Bone marrow (tissue), 2 donors: ENCODE measurements around the gene GSX1.
"Not testable (repeated sequence)": the region's sequence is repeated elsewhere in the genome, so short reads cannot be mapped to it uniquely, and the experiment has no call there.

Source experiments
- DNase-seq, 2 donors: peaks; one replicate each; lab custom pipeline; 2025; lab: John Stamatoyannopoulos, UW

GSX1 gene

GRCh38 chr13:27792393-27793218 lies at the start of gene GSX1:
Gene GSX1, plus strand, starts transcription at chr13:27792483. Its CDS starts 208 bp downstream, at chr13:27792691.
- no peak for DNase-seq

GRCh38 chr13:27744801-27745200 lies 47.5 kb upstream of the GSX1 start:
- no peak for DNase-seq

GRCh38 chr13:27745301-27745700 lies 47.0 kb upstream of the GSX1 start:
- no peak for DNase-seq

DNA sequence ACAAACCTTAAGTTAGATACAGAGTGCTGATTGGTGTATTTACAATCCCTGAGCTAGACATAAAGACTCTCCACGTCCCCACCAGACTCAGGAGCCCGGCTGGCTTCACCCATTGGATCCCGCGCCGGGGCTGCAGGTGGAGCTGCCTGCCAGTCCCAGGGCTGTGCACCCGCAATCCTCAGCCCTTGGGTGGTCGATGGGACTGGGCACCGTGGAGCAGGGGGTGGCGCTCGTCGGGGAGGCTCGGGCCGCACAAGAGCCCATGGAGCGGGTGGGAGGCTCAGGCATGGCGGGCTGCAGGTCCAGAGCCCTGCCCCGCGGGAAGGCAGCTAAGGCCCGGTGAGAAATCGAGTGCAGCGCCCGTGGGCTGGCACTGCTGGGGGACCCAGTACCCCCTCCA lies 44.1 kb upstream of the GSX1 start:
- not testable (repeated sequence) for DNase-seq

GRCh38 chr13:27751953-27752532 lies 40.2 kb upstream of the GSX1 start:
- no peak for DNase-seq

GRCh38 chr13:27765650-27766049 lies 26.6 kb upstream of the GSX1 start:
- DNase-seq = no peak

DNA sequence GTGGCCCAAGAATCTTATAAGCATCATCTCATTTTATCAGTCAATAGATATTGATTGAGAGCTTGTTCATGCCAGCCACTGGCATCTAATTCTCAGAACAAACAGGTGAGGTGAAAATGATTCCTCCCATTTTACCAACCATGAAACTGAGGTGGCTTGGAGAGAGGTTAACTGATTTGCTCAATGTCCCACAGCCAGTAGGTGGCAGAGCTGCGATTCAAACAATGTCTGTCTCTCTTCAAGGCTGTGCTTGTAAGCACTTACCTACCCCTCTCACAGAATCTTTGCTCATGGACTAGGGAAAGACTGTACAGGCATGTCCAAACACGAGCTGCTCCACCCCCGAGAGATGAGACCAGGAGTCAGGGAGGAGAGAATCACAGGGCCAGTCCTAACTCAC lies 21.5 kb upstream of the GSX1 start:
- DNase-seq = no peak

GRCh38 chr13:27772651-27773425 lies 19.4 kb upstream of the GSX1 start:
- no peak for DNase-seq

DNA sequence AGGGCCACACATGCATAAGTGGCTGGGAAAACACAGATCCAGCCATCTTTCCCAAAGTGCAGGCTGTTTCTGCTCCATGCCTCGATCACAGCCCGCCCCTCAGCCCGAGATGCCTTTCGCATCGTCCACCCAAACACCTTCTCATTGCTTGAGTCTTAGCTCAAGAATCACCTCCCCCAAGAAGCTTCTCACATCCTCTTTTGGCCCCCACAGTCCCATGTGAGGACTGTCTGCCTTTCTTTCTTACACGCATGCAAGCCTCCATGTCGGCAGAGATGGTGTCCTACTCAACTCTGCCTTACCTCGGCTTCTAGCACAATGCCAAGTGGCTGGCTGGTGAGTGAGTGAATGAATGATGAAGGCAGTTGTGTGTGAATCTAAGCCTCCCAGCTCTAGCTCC lies 18.1 kb upstream of the GSX1 start:
- DNase-seq = no peak

DNA sequence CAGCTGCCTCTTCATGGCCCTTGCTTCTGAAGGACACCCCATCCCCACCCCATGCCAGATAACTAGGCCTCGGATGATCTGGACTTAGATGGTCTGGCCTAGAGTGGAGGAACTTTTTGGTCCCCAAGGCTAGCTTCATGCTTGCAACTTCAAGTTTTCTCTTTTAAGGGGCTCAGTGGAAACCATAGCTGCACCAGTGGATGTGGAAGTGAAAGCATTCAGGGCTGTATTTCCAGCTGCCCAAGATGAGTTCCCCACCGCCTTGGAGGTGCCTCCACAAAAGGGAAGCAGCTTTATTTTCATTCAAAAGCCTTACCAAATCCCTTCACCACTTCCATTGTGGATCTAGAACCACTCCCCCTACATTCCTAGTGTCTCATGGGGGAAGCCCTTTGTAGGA lies 17.6 kb upstream of the GSX1 start:
- DNase-seq = no peak

GRCh38 chr13:27775943-27776342 lies 16.3 kb upstream of the GSX1 start:
- DNase-seq = no peak

DNA sequence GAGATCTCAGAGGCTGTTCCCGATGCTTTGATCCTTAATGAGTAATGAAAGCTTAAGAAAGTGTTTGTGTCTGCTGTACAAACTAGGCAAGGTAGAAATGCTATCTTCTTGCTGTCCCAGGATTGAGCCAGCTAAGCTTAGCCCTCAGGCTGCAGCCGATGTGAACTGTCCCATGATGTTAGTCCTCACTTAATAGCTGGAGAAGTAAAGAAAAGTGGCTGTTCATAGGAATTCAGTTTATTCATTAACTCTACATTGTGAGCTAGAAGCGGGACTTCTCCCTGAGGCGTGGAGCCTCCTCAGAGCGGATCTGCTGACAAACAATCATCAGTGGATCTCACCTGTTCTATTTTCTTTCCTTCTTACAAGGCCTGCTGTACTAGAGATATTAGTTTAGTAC lies 10.1 kb upstream of the GSX1 start:
- DNase-seq = no peak

DNA sequence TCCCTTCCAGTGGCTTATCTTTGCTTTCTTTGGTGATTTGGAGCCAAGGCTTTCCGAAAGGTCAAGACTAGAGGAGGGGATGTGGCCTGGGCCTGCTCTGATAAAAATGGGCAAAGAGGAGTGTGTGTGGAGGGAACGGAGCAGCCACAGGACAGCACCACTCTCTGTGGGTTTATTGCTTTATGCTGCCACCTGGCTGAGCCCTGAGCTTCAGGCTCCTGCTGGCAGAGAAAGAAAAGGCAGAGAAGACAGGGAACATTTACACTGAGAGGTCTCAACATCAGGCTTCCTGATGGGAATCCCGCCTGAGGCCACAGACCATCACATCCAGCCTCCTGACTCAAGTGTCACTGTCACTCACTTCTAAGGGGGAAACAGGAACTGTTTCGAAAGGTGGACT lies 9.2 kb upstream of the GSX1 start:
- no peak for DNase-seq

DNA sequence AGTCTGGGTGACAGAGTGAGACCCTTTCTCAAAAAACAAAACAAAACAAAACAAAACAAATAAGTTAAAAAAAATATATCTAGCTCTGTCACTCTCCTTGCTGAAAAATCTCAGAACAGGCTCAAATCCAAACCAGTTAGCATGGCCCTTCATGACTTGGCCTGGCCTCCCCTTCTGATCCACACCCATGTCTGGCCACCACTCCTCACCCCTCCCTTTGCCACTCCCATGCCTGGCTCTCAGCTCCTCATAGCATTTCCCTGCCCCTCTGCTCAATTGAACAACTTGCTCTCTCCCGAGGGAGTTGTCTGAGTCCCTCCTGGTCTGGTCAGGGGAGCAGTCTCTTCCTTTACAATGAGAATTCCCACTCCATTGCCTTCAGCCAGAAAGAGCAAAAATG lies 4.0 kb upstream of the GSX1 start:
- no peak for DNase-seq

DNA sequence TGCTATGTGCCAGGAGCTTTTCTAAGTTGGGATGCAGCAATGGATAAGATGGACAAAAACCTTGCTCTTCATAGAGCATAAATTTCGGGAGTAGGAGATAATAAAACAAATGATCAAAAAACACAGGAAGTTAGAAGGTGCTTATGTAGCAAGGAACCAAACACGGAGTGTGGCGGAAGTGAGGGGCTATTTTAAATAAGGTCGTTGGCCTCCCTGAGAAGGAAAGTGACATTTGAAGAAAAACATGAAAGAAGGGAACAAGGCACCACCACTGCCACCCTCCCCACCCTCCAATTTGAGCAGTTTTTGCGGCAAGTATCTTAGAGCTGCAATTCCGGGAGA lies 3.2 kb upstream of the GSX1 start:
- no peak for DNase-seq

- no peak for DNase-seq
Measured at GRCh38 chr13:27789495-27790303, 2.6 kb upstream of the GSX1 start.

DNA sequence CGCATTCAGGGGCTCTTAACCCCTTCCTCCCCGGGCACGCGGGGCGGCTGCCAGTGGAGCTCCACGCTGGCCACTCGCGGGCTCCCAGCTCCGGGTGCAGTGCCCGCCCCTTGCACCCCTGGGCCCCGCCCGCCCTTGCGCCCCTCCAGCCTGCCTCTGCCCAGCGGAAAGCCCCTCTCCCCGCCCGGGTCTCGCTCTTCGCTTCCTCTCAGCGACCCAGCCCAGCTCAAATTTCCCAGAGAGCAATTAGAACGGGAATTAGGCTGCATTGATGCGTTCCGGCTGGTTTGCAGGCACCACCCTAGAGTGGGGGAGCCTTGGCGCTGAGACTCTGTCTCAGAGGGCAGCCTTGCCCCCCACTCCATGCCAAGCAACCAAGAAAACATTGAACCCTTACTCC lies 1.8 kb upstream of the GSX1 start:
- DNase-seq = no peak

GRCh38 chr13:27791146-27791900 lies 960 bp upstream of the GSX1 start:
- DNase-seq = no peak

DNA sequence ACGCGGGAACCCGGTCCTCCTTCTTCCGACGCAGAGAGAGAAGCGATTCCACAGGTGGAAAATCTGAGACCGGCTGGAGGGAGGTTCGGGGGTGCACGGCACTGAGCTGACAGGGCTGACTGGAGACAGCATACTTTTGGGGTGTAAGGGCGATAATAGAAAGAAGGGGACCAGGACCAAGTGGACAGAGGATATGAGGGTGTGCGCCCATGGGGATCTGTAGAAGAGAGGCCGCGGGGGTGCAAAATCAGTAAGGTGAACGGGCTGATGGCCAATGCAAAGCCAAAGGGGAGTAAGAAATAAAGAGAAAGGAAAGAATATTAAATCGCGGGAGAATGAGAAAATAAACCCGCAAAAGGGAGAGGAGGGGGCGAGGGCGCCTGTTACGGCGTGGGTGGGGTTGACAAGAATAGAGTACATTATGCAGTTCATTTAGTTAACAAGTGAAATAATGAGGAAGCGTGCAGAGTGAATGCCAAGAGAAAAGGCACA lies 336 bp upstream of the GSX1 start:
- DNase-seq = no peak

DNA sequence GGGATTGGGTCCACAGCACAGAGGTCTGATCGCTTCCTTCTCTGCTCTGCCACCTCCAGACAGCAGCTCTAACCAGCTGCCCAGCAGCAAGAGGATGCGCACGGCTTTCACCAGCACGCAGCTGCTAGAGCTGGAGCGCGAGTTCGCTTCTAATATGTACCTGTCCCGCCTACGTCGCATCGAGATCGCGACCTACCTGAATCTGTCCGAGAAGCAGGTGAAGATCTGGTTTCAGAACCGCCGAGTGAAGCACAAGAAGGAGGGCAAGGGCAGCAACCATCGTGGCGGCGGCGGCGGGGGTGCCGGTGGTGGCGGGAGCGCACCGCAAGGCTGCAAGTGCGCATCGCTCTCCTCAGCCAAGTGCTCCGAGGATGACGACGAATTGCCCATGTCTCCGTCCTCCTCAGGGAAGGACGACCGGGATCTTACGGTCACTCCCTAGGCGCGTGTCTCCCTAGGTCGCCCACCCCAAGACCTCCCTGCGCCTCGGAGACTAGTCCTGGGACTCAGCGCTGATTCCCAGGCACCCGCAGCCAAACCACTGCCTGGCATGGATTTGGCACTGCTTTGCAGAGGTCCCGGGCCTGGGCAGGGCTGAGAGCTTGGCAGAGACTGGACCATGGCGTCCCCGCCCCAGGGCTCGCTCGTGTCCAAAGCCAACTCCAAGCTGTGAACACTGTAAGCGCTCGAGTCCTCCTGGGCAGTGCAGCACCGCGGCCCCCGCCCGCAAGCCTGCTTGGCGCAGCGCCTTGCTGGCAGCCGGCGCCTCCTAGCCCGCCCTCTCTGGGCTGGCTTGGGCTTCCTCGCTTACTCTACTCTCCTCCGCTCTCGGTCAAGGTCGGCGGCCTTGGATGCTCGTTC lies 1.5 kb downstream of the GSX1 start:
- DNase-seq = no peak

DNA sequence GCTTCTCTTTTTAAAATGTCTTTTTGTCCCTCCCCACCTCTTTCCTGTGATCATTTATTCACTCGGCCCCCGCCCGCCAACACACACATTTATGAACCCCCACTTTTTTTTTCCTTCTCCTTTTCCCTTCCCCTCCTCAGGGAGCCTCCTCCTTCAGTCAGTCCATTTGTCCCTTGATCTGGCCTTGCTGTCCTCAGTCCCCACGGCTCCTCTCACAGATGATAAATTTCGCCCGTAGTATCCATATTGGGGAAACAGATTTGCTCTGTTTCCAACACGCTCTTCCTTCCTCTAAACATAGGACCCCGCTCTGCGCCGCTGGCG lies 2.0 kb downstream of the GSX1 start:
- DNase-seq = no peak
